ENCODE measurements around the gene WWOX. TPM values are rescaled to one million over a fixed set of nuclear protein-coding genes. Genes with fewer than 3 reads are reported as not detected.
A peak's percentile ranks its signal among the peaks of the same experiment; 100 is the strongest.

WWOX gene
- total RNA-seq, 1 experiment from 2014 or later = 20.3 TPM

DNA sequence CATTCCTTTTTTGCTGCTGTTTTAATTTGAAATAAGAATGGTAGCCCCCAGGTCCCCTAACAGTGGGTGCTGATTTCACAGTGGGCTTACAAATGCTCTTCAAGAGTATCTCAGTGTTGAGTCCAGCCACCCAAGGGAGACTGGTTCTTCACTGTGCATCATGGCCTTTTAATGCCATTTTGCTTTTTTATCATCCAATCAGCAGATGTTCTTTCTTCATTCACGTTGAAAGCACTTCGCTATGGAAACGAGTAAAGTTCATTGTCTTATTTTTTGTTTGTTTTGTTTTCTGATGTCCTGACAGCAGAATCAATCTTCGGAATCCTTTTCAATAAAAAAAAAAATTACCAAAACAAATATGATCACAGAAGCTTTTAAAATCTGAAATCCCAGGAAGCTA lies 1072.0 kb downstream of the WWOX start:
- no peak for DNase-seq (ENCODE audit: low read depth)

DNA sequence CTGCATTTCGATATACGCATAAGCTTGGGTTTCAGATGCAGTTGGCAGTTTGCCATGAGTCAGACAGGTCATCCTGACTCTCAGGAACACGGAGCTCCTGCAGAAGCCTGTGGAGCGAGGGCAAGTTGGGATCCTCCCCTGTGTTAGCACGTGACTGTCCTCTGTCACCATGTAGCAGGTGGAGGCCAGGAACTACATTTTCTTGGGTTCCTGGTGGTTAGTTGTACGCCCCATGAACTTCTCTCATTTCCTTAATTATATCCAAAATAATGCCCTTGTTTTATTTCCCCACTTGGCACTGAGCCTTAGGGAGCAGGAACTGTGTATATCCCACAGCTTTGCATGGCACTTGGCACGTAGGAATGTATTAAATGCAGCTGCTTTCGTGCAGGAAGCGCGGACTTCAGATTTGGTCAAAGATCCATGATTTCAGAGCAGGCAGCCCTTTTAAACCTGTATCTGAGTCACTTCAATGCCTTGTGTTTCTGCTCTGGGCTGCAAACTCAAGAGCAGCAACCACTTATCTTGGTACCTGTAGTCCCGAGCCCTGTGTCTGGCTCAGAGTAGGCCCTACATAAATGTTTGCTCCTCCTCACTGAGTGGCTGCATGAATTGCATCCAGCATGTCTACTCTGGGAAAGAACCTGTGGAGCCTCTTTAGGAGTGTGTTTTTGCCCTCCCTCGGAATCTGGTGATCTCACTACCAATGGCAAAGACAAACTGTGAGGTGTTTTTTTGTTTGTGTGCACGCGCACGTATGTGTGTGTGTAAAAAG lies 1072.7 kb downstream of the WWOX start:
- peak; percentile 12 for DNase-seq (ENCODE audit: low read depth)

DNA sequence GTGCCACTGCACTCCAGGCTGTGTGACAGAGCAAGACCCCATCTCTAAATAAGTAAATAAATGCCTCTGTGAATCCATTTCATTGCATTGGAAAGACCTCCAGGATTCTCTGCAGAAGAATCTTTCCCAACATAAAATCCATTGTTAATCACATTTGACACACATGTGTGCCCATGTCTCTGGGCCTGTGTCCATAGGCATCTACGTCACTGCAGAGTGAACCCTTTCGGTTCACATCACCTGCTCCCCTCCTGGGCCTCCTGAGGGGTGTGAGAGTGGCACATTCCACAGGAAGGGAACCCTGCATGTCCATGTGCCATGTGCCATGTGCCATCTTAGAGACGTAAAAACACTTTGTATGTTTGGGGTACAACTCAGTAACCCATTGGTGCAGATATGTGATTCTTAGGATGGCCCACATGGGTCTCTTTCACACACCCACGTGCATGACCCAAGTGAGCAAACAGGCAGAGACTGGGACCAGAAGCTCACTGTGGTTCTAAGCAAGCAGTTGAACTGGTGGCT lies 1073.6 kb downstream of the WWOX start:
- DNase-seq (ENCODE audit: low read depth) = no peak

DNA sequence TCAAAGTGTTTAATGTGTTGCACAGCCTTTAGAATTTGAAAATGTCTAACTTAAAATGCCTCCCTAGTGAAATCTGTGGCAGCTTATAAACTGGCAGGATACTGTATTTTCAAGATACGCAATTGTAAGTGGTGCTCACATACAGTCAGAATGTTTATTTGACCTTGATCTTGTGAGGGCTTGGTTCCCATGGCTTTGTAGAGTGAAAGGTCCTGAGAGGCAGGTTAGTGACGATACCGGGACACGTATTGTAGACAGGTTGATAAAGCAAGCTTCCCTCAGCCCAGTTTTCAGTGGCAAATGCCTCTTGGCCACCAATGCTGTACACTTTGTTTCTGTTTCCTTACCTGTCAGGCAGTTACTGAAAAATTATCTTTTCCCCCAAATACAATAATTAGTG lies 1074.5 kb downstream of the WWOX start:
- no peak for DNase-seq (ENCODE audit: low read depth)

DNA sequence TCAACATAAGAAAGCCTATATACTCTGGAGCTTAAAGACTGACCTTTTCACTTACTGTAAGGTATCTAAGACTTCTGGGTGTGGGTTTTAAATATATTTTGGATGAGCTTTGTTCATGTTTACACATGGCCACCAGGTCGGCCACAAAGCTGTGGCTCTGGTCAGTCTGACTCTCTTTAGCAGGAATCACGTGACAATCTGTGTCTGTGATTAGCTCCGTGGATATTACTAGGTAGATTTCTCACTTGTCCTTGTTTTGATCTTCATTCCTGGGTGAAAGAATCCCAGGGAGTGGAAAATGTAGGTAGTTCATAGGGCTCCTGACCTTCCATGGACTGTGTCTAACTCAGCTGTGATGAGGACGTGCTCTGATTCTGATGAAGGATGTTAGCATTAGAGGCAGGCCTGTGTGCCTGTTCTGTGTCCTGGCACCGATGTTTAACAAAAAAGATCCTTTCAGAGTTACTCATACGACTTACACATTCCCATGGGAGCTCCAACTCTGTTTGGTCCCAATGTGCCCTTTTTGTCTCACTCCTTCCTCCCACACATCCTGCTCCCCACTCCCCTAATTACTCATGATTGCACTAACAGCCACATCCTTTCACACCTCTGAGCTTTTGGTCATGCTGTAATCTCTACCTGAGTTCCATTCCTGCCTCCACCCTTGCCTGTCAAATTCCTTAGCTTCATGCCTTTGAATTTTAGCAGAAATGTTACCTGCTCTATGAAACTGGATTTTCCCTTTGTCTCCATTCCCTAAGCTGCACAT lies 1076.0 kb downstream of the WWOX start:
- no peak for DNase-seq (ENCODE audit: low read depth)

DNA sequence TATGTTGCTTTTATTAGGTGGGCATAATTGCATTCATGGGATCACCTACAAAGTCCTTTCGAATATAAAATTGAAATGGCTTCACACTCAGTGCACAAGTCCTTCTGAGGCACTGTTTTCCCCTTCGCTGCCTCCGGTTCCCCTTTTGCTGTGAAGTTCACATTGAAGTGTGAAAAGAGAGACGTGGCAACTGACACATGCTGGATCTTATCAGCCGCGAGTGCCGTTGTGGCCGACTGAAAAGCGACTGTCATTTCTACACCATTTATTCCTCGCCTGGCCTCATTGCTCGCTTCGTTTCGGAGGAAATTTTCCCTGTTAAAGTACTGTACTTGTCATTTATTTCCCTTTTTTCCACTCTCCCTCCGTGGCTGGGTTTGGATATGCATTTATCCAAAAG lies 1077.6 kb downstream of the WWOX start:
- DNase-seq (ENCODE audit: low read depth) = no peak

DNA sequence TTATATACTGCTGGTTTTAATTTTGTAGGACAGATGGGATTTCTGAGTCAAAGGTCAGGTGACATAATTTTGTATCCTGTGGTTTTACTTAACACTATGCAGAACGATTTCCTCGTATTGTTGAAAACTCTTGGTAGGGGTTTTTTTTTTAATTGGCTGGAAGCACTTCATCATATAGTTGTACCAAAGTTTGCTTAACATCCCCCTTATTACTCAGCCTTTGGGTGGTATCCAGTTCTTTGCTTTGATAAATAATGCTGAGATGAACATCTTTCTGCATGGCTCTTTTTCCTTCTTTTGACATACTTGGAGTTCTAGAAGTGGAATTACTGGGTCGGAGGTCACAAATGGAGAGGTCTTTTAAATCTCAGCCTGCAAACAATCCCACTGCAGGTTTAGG lies 1082.0 kb downstream of the WWOX start:
- DNase-seq (ENCODE audit: low read depth) = no peak

DNA sequence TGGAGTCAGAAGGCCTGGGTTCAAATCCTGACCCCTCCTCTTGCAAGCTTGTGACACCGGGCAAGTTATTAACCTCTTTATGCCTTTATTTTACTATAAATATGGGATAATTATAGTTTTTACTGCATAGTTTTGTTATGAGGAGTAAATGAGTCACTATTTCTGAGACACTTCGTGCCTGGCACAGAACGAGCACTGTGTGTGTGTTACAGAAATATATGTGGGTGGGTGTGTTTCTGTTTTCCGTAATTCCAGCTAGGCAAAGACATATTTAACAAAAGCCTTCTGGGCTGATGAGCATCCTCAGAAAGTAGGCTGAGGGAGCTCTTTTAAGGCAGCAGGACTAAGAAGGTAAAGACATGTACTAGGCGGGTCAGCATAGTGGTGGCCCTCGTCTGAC lies 1083.2 kb downstream of the WWOX start:
- DNase-seq (ENCODE audit: low read depth) = no peak

DNA sequence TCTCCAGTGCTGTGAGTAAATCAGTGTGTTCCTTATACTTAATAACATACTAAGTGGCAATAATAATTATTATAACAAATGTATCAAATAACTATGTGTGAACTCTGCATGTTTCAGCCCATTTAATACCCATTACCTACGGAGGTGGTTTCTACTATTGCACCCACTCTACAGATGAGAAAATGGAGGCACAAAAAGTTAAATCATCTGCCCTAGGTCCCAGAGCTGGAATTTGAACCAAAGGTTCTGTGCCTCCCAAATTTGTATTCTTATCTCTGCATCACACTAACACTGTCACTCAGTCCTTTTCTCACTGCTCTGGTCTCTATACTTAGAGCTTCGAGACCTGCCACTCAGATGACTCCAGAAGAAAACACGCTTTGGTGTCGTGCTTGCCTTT lies 1084.1 kb downstream of the WWOX start:
- DNase-seq (ENCODE audit: low read depth) = no peak

DNA sequence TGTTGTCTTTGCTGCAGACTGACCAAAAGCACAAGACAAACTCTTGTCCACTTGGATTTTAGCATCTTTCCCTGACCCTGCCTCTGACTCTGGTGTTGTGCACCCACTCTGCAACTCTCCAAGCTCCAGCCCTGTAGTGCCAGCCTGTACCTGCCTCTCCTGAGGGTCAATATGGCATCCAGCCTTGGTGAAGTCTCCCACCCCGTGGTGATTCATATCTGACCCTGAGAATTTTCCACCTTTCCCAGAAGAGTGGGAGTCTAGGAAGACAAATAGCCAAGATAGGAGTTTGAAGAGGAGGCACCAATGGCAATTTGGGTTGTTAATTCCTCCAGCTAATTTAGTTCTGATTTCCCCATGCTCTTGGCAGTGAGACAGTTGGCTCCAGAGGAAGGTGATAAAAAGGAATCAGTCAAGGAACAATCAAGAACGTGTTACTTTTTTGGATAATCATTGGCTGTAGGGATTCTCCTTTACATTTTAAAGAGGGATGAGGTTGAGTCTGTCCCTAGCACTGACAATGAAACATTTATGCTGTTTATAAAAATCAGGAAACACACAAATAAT lies 1085.1 kb downstream of the WWOX start:
- no peak for DNase-seq (ENCODE audit: low read depth)

DNA sequence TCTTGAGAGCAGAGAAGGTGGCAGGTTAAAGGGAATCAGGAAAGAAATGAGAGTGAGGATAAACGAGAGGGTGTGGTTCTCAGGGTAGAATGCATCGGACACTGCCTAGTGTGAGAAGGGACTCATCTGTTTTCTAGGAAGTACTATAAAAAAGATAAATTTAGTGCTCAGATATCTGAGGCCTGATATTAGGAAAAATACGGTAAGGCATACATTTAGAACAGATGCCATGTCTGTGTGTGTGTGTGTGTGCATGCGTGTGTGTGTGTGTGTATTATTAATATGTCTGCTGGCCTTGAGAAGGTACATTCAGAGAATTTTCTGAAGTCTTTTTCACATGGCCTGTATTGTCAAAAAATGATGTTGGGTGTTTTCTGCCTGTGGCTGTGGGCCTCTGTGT lies 1086.3 kb downstream of the WWOX start:
- DNase-seq (ENCODE audit: low read depth) = no peak

DNA sequence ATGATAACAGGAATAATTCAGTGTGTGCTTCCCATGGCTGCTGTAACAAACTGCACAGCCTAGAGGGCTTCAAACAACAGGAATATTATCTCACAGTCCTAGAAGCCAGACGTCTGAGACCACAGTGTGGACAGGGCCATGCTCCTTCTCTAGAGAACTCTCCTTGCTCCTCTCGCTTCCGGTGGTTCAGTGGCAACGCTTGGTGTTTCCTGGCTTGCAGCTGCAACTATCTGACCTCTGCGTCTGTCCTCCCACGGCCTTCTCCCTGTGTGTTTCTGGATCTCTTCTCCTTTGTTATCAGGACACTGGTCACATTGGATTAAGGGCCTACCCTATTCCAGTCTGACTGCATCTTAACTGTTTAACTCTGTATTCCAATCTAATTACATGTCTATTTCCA lies 1086.7 kb downstream of the WWOX start:
- no peak for DNase-seq (ENCODE audit: low read depth)

DNA sequence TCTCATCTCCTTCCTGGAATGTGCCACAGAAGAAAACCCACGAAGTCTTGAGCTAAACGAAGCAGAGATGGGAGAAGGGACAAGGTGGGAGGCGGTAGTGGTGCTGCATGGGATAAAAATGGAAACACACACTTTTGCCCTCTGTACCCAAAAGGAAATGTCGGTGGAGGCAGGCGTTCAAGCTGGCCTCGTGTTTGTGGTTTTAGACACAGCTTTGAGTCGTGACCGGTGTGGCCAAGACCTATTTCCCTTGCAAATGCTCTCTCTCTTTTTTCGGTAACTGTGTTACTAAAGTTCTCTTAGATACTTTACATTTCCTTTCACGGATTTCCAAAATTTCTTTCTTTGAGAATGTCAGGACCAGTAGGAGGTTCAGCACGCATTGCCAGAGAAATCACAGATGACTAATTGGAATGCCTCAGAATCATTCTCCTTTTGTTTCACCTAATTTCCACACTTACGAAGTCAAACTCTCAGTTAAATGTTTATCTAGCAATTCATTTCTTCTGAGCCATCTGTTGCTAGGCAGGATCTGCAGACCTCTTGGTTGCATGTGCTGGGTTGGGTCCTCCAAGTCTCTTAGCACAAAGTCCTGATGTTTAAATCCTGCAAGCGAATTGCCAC lies 1088.8 kb downstream of the WWOX start:
- DNase-seq (ENCODE audit: low read depth) = no peak

DNA sequence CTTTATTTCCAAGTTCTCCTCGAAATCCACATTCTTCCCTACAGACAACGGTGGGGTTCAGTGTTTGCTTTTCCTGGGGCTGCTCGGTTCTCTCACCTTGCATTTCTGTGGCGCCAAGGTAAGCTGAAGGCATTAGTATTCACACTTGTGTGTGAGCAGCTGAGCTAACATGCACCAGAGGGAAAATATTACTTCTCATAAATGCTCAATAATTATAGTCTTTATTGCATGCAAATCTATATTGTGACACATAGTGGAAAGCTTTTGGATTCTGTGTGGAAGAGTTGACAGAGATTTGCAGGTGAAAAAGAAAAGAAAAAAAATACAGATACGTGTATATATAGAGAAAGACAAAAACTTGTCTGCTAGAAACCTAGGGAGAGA lies 1089.3 kb downstream of the WWOX start:
- DNase-seq (ENCODE audit: low read depth) = no peak

DNA sequence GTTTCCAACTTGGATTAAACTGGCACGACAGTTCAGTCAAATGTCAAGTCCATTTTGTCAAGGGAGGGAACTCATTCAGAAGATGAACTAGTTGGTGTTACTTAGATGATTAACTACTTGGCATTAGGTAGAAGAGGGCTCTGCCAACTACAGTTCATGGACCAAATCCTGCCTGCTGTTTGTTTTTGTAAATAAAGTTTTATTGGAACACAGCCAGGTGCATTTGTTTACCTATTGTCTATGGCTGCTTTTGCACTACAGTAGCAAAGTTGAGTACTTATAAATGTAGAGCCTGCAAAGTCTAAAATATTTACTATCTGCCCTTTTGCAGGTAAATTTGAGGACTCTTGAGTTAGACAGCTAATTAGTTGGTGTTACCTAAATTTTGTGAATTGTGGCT lies 1091.1 kb downstream of the WWOX start:
- no peak for DNase-seq (ENCODE audit: low read depth)

DNA sequence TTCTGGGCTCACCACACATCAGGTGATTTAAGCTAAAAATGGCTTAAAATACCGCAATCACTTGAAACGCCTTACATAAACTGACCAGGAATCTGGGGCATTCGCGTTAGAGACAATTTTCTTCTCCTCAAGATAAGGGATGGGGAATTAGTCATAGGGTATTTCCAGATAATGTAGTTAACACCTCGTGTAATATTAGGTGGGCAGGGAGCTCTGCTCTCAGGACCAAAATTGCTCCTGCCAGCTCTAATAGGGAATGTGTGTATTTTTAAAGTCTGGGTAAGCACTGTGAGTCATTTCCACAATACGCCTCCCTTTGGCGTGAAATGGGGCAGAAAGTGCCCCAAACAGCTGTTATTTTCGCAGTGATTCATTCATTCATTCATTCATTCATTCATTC lies 1092.5 kb downstream of the WWOX start:
- no peak for DNase-seq (ENCODE audit: low read depth)

DNA sequence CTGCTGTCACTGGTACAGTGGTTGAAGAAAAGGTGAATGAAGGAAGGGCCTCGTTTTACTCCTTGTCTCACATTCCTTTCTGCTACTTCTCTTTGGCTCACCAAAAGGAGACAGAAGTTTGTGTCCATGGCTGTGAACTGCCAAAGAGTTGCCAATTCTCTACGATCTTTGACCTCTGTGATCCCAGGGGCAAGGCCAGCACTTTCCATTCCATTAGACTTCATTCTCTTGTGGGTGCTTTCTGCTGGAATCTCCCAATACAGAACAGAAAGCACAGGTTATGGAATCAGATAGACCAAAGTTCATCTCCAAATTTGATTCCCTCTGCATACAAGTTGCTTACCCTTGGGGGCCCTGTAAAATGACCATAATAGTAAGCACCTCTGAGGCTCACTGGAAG lies 1093.5 kb downstream of the WWOX start:
- DNase-seq (ENCODE audit: low read depth) = no peak

DNA sequence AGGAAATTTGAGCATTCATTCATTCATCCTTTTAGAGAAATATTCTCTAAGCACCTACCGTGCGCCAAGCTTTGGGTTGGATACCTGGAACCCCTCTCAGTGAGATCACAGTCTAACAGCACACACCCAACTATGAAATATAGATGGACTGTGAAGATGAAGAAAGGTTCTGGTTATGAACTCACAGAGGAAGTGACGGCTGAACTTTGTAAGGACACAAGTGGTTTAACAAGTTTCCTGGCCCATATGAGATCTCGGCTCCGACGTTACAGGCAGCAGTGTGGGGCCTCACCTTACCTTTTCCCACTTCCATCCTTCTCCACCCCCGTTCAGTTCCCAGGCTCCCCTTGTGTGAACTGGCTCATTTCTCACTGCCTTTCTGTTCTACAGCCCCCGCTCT lies 1094.8 kb downstream of the WWOX start:
- DNase-seq (ENCODE audit: low read depth) = no peak

DNA sequence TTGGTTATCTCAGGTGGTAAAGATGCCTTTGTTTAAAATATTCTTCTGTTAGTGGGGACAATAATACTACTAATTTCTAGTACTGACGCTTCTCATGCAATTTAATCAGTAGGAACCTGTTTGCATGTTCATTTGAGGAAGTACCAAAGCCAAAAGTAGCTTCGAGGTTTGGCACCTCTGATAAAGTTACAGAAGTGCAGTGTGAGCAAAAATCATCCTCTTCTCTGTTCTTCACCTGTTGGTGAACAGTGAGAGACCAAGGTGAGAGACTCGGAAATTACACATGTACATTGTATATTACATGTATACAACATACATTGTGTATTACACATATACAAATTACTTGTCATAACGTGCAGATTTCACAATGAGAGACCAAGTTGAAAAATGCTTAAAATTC lies 1096.5 kb downstream of the WWOX start:
- DNase-seq (ENCODE audit: low read depth) = no peak

DNA sequence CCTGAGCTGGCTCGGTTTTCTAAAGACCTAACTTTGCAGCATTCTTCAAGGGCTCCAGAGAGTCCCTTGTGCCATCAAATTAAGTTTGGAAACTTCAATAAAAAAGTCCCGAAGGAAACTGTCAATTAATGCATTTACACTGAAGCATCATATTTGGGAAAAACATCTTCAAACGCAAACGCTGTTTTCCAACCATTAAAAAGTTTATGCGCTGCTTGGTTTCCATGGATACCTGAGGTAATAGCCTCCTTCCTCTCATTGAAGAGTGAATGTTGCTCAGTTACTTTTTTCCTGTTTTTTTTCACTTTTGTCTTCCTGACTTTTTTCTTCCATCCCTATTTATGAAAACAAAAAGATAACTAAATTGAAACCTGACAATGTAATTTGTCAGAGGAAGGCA lies 1102.0 kb downstream of the WWOX start:
- DNase-seq (ENCODE audit: low read depth) = no peak

DNA sequence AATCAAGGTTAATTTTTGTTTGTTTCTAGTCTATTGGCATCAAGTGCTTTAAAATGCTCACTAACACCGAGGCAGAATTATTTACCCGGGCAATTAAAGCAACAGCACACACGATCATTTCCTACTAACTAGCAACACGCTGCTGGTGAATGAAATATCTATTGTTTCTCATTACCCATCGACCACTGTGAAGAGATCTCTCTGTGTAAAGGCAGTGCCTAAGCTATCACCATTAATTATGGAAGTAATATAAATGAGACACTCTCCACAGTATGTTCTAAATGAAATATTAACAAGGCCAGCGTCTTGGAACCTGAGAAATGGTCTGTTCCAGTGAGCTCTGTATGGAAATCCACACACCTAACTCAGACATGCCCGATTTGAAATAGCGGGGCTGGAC lies 1103.5 kb downstream of the WWOX start:
- DNase-seq (ENCODE audit: low read depth) = no peak

DNA sequence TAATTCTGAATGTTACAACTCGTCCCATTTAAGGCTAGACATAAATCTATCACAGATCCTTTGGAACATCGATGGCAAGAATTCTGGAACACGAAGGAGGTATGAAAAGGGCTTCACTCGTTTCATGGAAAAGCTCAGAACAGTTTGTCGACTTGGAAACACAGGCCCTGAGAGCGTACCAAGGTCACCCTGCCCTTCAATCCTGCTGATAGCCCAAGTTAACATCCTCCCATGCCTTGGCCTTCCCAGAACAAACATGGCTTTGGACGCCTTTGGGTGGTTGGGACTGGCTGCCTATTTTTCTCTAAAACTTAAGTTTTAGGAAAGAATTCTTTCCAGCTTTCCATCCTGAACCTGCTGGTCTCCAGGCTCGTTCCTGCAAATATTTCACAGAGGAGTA lies 1105.0 kb downstream of the WWOX start:
- DNase-seq (ENCODE audit: low read depth) = no peak

DNA sequence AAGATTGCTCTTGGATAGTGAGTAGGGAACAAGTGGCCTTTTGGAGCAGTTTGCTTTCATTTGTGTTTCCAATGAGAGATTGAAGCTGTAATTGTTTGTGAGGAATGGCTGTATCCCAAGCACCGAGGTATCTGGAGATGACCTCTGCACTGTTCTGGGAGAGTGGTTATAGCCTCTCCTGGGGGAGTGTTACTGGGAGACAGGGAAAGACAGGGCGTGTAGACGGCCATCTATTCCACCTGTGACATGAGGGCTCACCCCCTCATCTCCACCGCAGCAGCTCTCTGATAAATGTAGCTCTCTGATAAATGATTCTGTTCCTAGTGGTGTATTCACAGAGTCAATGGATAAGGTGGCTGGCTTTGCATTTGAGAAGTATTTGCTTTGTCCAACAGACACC lies 1107.4 kb downstream of the WWOX start:
- no peak for DNase-seq (ENCODE audit: low read depth)
